ENCODE data around the gene RBL1. TPM values are rescaled to one million over a fixed set of nuclear protein-coding genes. Genes with fewer than 3 reads are reported as not detected.

The RBL1 gene
- total and polyA plus RNA-seq, 2 of the 4 experiments (the other 2 are of a cell fraction) = 3.3 to 7.5 TPM

DNA sequence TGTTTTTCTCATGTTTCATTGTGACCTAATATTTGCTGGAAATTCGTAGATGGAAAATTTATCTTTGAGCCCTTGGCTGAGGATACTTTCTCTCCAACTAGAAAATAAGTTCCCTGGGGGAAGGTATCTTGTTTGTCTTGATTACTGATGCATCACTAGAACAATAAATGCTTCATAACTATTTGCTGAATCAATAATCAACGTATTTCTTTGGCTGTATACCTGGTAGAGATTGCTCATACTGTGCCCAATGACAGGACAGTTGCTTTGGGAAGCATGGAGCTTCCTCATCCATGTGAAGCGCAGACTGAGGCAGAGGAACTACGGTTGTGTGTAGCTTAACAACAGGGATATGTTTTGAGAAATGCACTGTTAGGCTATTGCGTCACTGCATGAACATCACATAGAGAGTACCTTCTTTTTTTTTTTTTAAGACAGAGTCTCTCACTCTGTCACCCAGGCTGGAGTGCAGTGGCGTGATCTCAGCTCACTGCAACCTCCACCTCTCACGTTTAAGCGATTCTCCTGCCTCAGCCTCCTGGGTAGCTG is 49.1 kb upstream of the RBL1 start:
- Histone ChIP-seq H3K14ac (replicated peaks; ENCODE audit: low read depth, low read length) (no peak overlapping the region), H3K9me3 (ENCODE audit: control insufficient read depth, insufficient read depth, low read length) (no peaks in the 10 kb centered on the region), H3K9ac (ENCODE audit: low read depth, low read length) (no peak overlapping the region), H3K4me3 (ENCODE audit: insufficient read depth, low read depth, low read length) (no peak overlapping the region), H2BK20ac (ENCODE audit: low read depth, low read length) (no peak overlapping the region), H2BK5ac (ENCODE audit: low read depth, low read length, poor library complexity, severe bottlenecking) (no peak overlapping the region), H4K8ac (ENCODE audit: low read depth in 2 of 2, low read length in 2 of 2) (no peak overlapping the region), H3K4ac (ENCODE audit: low read depth, low read length) (no peak overlapping the region), H3K4me1 (ENCODE audit: control insufficient read depth, insufficient read depth, low read length) (no peaks in the 10 kb centered on the region), H3K23ac (ENCODE audit: low read depth, low read length) (no peak overlapping the region), H3K56ac (ENCODE audit: extremely low read depth, insufficient read depth, low read length) (no peak overlapping the region), H3K79me1 (ENCODE audit: low read depth in 1 of 2, low read length in 2 of 2) (no peaks in the 10 kb centered on the region), H4K20me1 (ENCODE audit: insufficient read depth, low read length) (no peaks in the 10 kb centered on the region), H2BK15ac (ENCODE audit: low read depth, low read length) (no peak overlapping the region), H3K9me1 (ENCODE audit: insufficient read depth, low read length) (no peaks in the 10 kb centered on the region), H3K36me3 (ENCODE audit: control insufficient read depth, insufficient read depth, low read length) (no peaks in the 10 kb centered on the region), H2AK9ac (replicated peaks; ENCODE audit: low read depth, low read length, poor library complexity) (no peak overlapping the region), H4K5ac (ENCODE audit: low read depth, low read length) (no peak overlapping the region), H3K18ac (ENCODE audit: low read depth, low read length) (no peak overlapping the region), H2AK5ac (ENCODE audit: low read depth, low read length) (no peak overlapping the region), H4K91ac (ENCODE audit: insufficient read depth, low read depth, low read length) (no peak overlapping the region), H2BK120ac (ENCODE audit: low read depth, low read length) (no peak overlapping the region), H3K27me3 (ENCODE audit: control insufficient read depth, insufficient read depth, low read length) (no peaks in the 10 kb centered on the region), H3K4me2 (ENCODE audit: low read depth, low read length) (no peak overlapping the region), H3K27ac (ENCODE audit: insufficient read depth, low read length) (no peak overlapping the region), H2AFZ (replicated peaks; ENCODE audit: low read length, poor library complexity) (no peak overlapping the region)
- no TSS peak for BruUV-seq (replicated peaks)
- DNase-seq (peak; percentile 4), ATAC-seq (ENCODE audit: low read depth) (0 out of 2 replicates have a peak, but pooled peaks have one; percentile 11)
- CTCF ChIA-PET = interaction anchor here (0.6 kb wide), 1 partner anchor 159 kb away, joined by 5 read pairs; no protein-coding TSS in a partner anchor
- in situ Hi-C loops (cut with MboI; ENCODE audit: low sequenced_read_pairs) = no loop called here
- TF ChIP-seq RFX5 (IDR thresholded peaks at IDR 0.05; ENCODE audit: low read depth, low read length) (no peak), MAFK (IDR thresholded peaks at IDR 0.05; ENCODE audit: low read depth, low read length) (no peak), CEBPB (IDR thresholded peaks at IDR 0.05; ENCODE audit: low read depth, low read length) (peak; percentile 77)
- no CpG with 5 or more reads among the region's 8 CpGs for WGBS, 2 experiments (ENCODE audit: extremely low coverage in 2 of 2, insufficient read length in 1 of 2)
- intact Hi-C loops (cut with micrococcal nuclease) = loop anchor here (5.0 kb wide), 1 partner anchor 38 kb away; no protein-coding TSS in a partner anchor
- dilution Hi-C loops (cut with HindIII; ENCODE audit: low sequenced_read_pairs, unreplicated experiment) = no loop called here
- POLR2A ChIA-PET (ENCODE audit: unreplicated experiment) = no interaction called here

All from IMR-90 (cell line).